OCI-LY3 (cell line): ENCODE data around the gene HRAS.

Source experiments
- EZH2phosphoT487 ChIP-seq: fragments of 200-600 bp; shearing (Covaris generic); IDR thresholded peaks from 2 replicates; pipeline ENCODE4 v1.6.1; 2018; ENCODE audit warnings: antibody characterized with exemption, mixed run types, low read depth
- TF ChIP-seq, protein P1 (sequence below): fragments of 200-600, 300-600 bp; sonication (generic); IDR thresholded peaks from 2 replicates; pipeline ENCODE4 v1.5.1; 2014; ENCODE audit warnings: antibody characterized with exemption, low read length, low read depth

DNA sequence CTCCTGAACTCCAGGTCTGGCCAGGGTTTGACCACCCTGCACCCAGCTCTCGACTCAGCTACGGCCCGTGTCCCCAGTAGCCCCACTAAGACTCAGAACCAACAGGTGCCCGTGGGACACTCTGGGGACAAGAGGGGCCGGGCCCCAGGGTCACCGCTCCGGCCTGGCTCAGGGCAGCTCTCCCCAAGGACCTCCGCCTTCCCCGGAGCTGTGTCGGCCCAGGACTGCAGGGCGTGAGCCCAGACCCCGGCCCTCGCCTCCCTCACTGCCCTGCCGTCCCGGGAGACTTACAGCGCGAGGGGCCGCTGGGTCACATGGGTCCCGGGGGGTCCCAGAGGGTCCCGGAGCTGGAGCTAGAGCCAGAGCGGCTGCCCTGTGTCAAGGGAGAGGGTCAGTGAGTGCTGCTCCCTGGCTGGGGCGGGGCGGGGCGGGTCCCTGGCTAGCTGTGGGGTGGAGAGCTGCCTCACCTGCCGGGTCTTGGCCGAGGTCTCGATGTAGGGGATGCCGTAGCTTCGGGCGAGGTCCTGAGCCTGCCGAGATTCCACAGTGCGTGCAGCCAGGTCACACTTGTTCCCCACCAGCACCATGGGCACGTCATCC, 2.3 kb downstream of the HRAS start:
- TF ChIP-seq, protein P1, sequence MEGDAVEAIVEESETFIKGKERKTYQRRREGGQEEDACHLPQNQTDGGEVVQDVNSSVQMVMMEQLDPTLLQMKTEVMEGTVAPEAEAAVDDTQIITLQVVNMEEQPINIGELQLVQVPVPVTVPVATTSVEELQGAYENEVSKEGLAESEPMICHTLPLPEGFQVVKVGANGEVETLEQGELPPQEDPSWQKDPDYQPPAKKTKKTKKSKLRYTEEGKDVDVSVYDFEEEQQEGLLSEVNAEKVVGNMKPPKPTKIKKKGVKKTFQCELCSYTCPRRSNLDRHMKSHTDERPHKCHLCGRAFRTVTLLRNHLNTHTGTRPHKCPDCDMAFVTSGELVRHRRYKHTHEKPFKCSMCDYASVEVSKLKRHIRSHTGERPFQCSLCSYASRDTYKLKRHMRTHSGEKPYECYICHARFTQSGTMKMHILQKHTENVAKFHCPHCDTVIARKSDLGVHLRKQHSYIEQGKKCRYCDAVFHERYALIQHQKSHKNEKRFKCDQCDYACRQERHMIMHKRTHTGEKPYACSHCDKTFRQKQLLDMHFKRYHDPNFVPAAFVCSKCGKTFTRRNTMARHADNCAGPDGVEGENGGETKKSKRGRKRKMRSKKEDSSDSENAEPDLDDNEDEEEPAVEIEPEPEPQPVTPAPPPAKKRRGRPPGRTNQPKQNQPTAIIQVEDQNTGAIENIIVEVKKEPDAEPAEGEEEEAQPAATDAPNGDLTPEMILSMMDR: no peak
- TF ChIP-seq EZH2phosphoT487: no peak
